ENCODE results near the gene SRSF8.
"Not testable (repeated sequence)": the region's sequence is repeated elsewhere in the genome, so short reads cannot be mapped to it uniquely, and the experiment has no call there.

SRSF8 gene

GRCh38 chr11:95066716-95067038 lies at the start of gene SRSF8:
Gene SRSF8, plus strand, starts transcription at chr11:95066919. Its CDS starts 308 bp downstream, at chr11:95067227.
- peak; percentile 12 for DNase-seq

- not testable (repeated sequence) for DNase-seq
These were observed 45.3 kb upstream of the SRSF8 start for GRCh38 chr11:95021468-95021867.

- DNase-seq, result no peak
These were observed 41.8 kb upstream of the SRSF8 start, which contains the start of gene KDM4E for GRCh38 chr11:95024958-95025357. Gene KDM4E, plus strand, starts transcription at chr11:95025258. Its CDS starts 300 bp downstream, at chr11:95025558.

GRCh38 chr11:95025594-95025993 lies 41.1 kb upstream of the SRSF8 start:
- not testable (repeated sequence) for DNase-seq

GRCh38 chr11:95028357-95028756 lies 38.4 kb upstream of the SRSF8 start:
- DNase-seq, result no peak

- no peak for DNase-seq
These were observed 33.7 kb upstream of the SRSF8 start for GRCh38 chr11:95033051-95033450.

GRCh38 chr11:95035316-95035715 lies 31.4 kb upstream of the SRSF8 start:
- DNase-seq, result no peak

- not testable (repeated sequence) for DNase-seq
These were observed 29.2 kb upstream of the SRSF8 start for GRCh38 chr11:95037356-95038035.

- DNase-seq, result no peak
These were observed 24.5 kb upstream of the SRSF8 start for GRCh38 chr11:95042239-95042638.

- no peak for DNase-seq
These were observed 23.8 kb upstream of the SRSF8 start for GRCh38 chr11:95042906-95043305.

- no peak for DNase-seq
These were observed 22.7 kb upstream of the SRSF8 start for GRCh38 chr11:95044010-95044409.

GRCh38 chr11:95045812-95046211 lies 20.9 kb upstream of the SRSF8 start:
- no peak for DNase-seq

GRCh38 chr11:95049122-95049521 lies 17.6 kb upstream of the SRSF8 start, which contains the start of gene KDM4F:
Gene KDM4F, plus strand, starts transcription at chr11:95049422.
- not testable (repeated sequence) for DNase-seq

GRCh38 chr11:95050595-95051202 lies 16.0 kb upstream of the SRSF8 start:
- no peak for DNase-seq

- no peak for DNase-seq
These were observed 12.4 kb upstream of the SRSF8 start for GRCh38 chr11:95054356-95054755.

GRCh38 chr11:95055283-95055897 lies 11.3 kb upstream of the SRSF8 start:
- no peak for DNase-seq

- no peak for DNase-seq
These were observed 8.8 kb upstream of the SRSF8 start for GRCh38 chr11:95057959-95058358.

GRCh38 chr11:95058621-95059020 lies 8.1 kb upstream of the SRSF8 start:
- DNase-seq, result no peak

- DNase-seq, result no peak
These were observed 7.7 kb upstream of the SRSF8 start for GRCh38 chr11:95059046-95059445.

- DNase-seq, result no peak
These were observed 1.4 kb upstream of the SRSF8 start for GRCh38 chr11:95065336-95065735.

GRCh38 chr11:95067039-95067840 lies 521 bp downstream of the SRSF8 start:
- peak; percentile 12 for DNase-seq

- DNase-seq, result peak; percentile 9
These were observed 1.1 kb downstream of the SRSF8 start for GRCh38 chr11:95067841-95068219.

GRCh38 chr11:95068549-95068948 lies 1.8 kb downstream of the SRSF8 start:
- DNase-seq, result peak; percentile 87

All from NCI-H2081 treated with DMSO at 0.1 percent for 48 hours (cell line).